CD14-positive monocyte (primary cell): Measurements from ENCODE around the gene ARHGAP30. TPM values are rescaled to one million over a fixed set of nuclear protein-coding genes. Genes with fewer than 3 reads are reported as not detected.
A peak's percentile ranks its signal among the peaks of the same experiment; 100 is the strongest.

Experiments
- DNase-seq, 3 donors: peaks; one replicate each; pipeline ENCODE4 v3.0.0-alpha.2; 2011 to 2022
- H2AFZ ChIP-seq: 2 replicates; pipeline ENCODE4 v1.6.0; 2012; ENCODE audit warnings: mild to moderate bottlenecking, low read depth, low read length, inconsistent platforms; ENCODE audit not compliant: insufficient read depth, poor library complexity, severe bottlenecking
- H3K27ac ChIP-seq, 2 donors: 1 replicate in 1 of 2; 2 replicates in 1 of 2; pipeline ENCODE4 v1.5.1; 2012 to 2013; ENCODE audit warnings: low read length in 2 of 2, control low read depth in 1 of 2, inconsistent platforms in 1 of 2, low read depth in 1 of 2, mild to moderate bottlenecking in 1 of 2
- H3K27me3 ChIP-seq, 2 donors: one replicate each; pipeline versions ENCODE4 v1.6.0 to v1.6.1; 2011 to 2013; ENCODE audit warnings: low read length in 2 of 2; ENCODE audit not compliant: control insufficient read depth in 2 of 2, insufficient read depth in 2 of 2
- H3K36me3 ChIP-seq, 2 donors: replicated peaks in 1 of 2; 1 replicate in 1 of 2; 2 replicates in 1 of 2; pipeline versions ENCODE4 v1.5.1 to v1.6.1; 2012 to 2013; ENCODE audit warnings: low read length in 2 of 2, control low read depth in 1 of 2, inconsistent platforms in 1 of 2, mild to moderate bottlenecking in 1 of 2; ENCODE audit not compliant: insufficient read depth in 2 of 2, control insufficient read depth in 1 of 2
- H3K4me1 ChIP-seq, 2 donors: 1 replicate in 1 of 2; 2 replicates in 1 of 2; pipeline versions ENCODE4 v1.5.1 to v1.6.1; 2012 to 2013; ENCODE audit warnings: low read length in 2 of 2, control low read depth in 1 of 2, inconsistent platforms in 1 of 2, mild to moderate bottlenecking in 1 of 2, moderate library complexity in 1 of 2; ENCODE audit not compliant: insufficient read depth in 2 of 2, control insufficient read depth in 1 of 2
- H3K4me2 ChIP-seq: replicated peaks from 2 replicates; pipeline ENCODE3; 2012; ENCODE audit warnings: low read length, moderate library complexity, mild to moderate bottlenecking; ENCODE audit not compliant: poor library complexity, severe bottlenecking; ENCODE audit errors: extremely low read depth
- H3K4me3 ChIP-seq, 3 experiments: fragments of 200-600 bp in 1 of 3; sonication (generic) in 1 of 3; replicated peaks in 1 of 3; 1 replicate in 2 of 3; 2 replicates in 1 of 3; pipeline ENCODE4 v1.5.1; 2011 to 2013; ENCODE audit warnings: low read length in 3 of 3, mild to moderate bottlenecking in 3 of 3, control low read depth in 2 of 3, low read depth in 2 of 3, inconsistent platforms in 1 of 3, moderate library complexity in 1 of 3
- H3K79me2 ChIP-seq: 2 replicates; pipeline ENCODE4 v1.6.0; 2012; ENCODE audit warnings: mild to moderate bottlenecking, control low read depth, inconsistent platforms, low read length, moderate library complexity; ENCODE audit not compliant: insufficient read depth
- H3K9ac ChIP-seq: 2 replicates; pipeline ENCODE4 v1.6.0; 2017; ENCODE audit warnings: low read length, mild to moderate bottlenecking; ENCODE audit not compliant: insufficient read depth, poor library complexity, severe bottlenecking
- H3K9me3 ChIP-seq, 2 donors: replicated peaks in 1 of 2; 1 replicate in 1 of 2; 2 replicates in 1 of 2; pipeline versions ENCODE4 v1.5.1 to v1.6.1; 2012 to 2013; ENCODE audit warnings: low read length in 2 of 2, control low read depth in 1 of 2; ENCODE audit not compliant: control insufficient read depth in 1 of 2, insufficient read depth in 1 of 2
- H4K20me1 ChIP-seq: 2 replicates; pipeline ENCODE4 v1.6.0; 2012; ENCODE audit warnings: mild to moderate bottlenecking, low read length, control low read depth, moderate library complexity; ENCODE audit not compliant: insufficient read depth
- H3K27ac Mint-ChIP-seq, 7 donors: one replicate each; pipeline ENCODE4 v1.8.0; 2020; ENCODE audit warnings: mild to moderate bottlenecking in 7 of 7, mixed read lengths in 7 of 7, moderate library complexity in 6 of 7, inconsistent platforms in 2 of 7
- H3K27me3 Mint-ChIP-seq, 3 donors: one replicate each; pipeline ENCODE4 v1.8.0; 2021 to 2022; ENCODE audit warnings: low read depth in 3 of 3, mild to moderate bottlenecking in 3 of 3, mixed read lengths in 3 of 3, moderate library complexity in 3 of 3, inconsistent platforms in 1 of 3
- H3K36me3 Mint-ChIP-seq, 2 donors: one replicate each; pipeline ENCODE4 v1.8.0; 2020; ENCODE audit warnings: mixed read lengths in 2 of 2, inconsistent platforms in 1 of 2, mild to moderate bottlenecking in 1 of 2
- H3K4me1 Mint-ChIP-seq: one replicate; pipeline ENCODE4 v1.8.0; 2020; ENCODE audit warnings: mild to moderate bottlenecking, mixed read lengths
- H3K4me3 Mint-ChIP-seq, 2 donors: one replicate each; pipeline ENCODE4 v1.8.0; 2020; ENCODE audit warnings: mild to moderate bottlenecking in 2 of 2, mixed read lengths in 2 of 2, moderate library complexity in 1 of 2
- H3K9me3 Mint-ChIP-seq, 7 donors: one replicate each; pipeline ENCODE4 v1.8.0; 2020 to 2022; ENCODE audit warnings: mixed read lengths in 7 of 7, mild to moderate bottlenecking in 6 of 7, moderate library complexity in 6 of 7, inconsistent platforms in 2 of 7
- WGBS: methylation state at CpG from one replicate; pipeline ENCODE4 v1.1.5; 2013; ENCODE audit warnings: missing lambda C conversion rate; ENCODE audit not compliant: insufficient coverage; 5-methylcytosine and 5-hydroxymethylcytosine counted together
- intact Hi-C, 2 donors: fragments of 100-400 bp; cut with micrococcal nuclease; formaldehyde crosslinking; loops; one replicate each; pipeline versions ENCODE4 v1.15.0 to v1.15.1; 2023
- polyA plus RNA-seq, 3 donors: library from polyadenylated mRNA; depleted of rRNA in 1 of 3; unstranded in 2 of 3; stranded (reverse) in 1 of 3; fragments of 300-500 nt in 2 of 3; fragments of >200 nt in 1 of 3; fragmentation: Illumina TruSeq in 2 of 3; gene quantifications; 1 replicate in 2 of 3; 2 replicates in 1 of 3; pipeline ENCODE4 v1.2.3, GENCODE V29; 2012 to 2021
- TF ChIP-seq, protein P1 (sequence below): fragments of 200-600 bp; IDR thresholded peaks from one replicate; pipeline ENCODE4 v1.8.0; 2022; ENCODE audit warnings: antibody characterized with exemption, mild to moderate bottlenecking

ARHGAP30 gene
- polyA plus RNA-seq, 3 donors, result 101 to 140 (median 129) TPM

DNA sequence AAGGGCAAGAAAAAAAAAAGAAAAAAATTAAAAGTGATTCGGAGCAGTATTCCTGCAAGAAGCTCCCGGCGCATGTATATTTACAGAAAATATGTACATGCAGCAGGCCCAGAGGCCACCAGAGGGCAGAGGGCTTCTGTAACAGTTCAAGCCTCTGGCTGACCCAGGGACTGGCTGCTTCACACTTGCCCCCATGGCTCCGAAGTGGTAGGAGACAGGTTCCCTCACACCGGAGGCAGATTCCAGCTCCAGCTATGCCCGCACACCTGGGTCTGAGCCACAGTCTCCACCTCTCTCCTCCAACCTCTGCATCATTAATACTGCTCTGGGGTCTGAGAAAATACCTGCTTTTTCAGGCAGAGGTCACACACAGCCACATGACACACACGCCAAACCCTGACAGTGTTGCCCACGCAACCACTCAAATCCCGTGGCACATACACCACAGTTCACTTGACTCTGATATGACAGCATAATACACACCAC, 2.2 kb upstream of the ARHGAP30 start:
- no peaks in the 10 kb centered on the region for H3K9me3 ChIP-seq
- peak; percentile 69 to 84 (median 79) for DNase-seq
- 33% methylated on average over 8 of the region's 9 CpGs for WGBS
- H3K4me1 Mint-ChIP-seq, result peaks cover 42% of the 10 kb centered on the region
- no peak overlapping the region for H3K4me3 ChIP-seq
- intact Hi-C loops, result loop anchor here (1.0 to 5.0 kb wide), 3 partner anchors 11 to 60 kb away; partner anchors contain the start of gene DEDD (in 1 of the 2)
- peaks cover 0 to 2% (median 0%) of the 10 kb centered on the region in 7 donors for H3K9me3 Mint-ChIP-seq
- peak overlapping the region; percentile 19 for H2AFZ ChIP-seq
- H3K27me3 Mint-ChIP-seq, result peaks cover 0 to 1% (median under 1%) of the 10 kb centered on the region in 3 donors
- TF ChIP-seq, protein P1, sequence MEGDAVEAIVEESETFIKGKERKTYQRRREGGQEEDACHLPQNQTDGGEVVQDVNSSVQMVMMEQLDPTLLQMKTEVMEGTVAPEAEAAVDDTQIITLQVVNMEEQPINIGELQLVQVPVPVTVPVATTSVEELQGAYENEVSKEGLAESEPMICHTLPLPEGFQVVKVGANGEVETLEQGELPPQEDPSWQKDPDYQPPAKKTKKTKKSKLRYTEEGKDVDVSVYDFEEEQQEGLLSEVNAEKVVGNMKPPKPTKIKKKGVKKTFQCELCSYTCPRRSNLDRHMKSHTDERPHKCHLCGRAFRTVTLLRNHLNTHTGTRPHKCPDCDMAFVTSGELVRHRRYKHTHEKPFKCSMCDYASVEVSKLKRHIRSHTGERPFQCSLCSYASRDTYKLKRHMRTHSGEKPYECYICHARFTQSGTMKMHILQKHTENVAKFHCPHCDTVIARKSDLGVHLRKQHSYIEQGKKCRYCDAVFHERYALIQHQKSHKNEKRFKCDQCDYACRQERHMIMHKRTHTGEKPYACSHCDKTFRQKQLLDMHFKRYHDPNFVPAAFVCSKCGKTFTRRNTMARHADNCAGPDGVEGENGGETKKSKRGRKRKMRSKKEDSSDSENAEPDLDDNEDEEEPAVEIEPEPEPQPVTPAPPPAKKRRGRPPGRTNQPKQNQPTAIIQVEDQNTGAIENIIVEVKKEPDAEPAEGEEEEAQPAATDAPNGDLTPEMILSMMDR, result peak; percentile 91
- H3K36me3 Mint-ChIP-seq, result peaks cover 1 to 12% of the 10 kb centered on the region in 2 donors
- no peak overlapping the region for H3K9ac ChIP-seq
- no peak overlapping the region for H3K4me3 Mint-ChIP-seq
- peak overlapping the region in 6 of 7 donors; percentile 43 to 82 (median 72) for H3K27ac Mint-ChIP-seq
- peaks cover 36% of the 10 kb centered on the region for H3K79me2 ChIP-seq
- no peak overlapping the region for H3K4me2 ChIP-seq
- H3K27me3 ChIP-seq, result no peaks in the 10 kb centered on the region
- peaks cover 35 to 38% of the 10 kb centered on the region in 2 donors for H3K4me1 ChIP-seq
- H3K27ac ChIP-seq, result no peak overlapping the region
- no peaks in the 10 kb centered on the region for H3K36me3 ChIP-seq
- H4K20me1 ChIP-seq, result peaks cover under 1% of the 10 kb centered on the region

DNA sequence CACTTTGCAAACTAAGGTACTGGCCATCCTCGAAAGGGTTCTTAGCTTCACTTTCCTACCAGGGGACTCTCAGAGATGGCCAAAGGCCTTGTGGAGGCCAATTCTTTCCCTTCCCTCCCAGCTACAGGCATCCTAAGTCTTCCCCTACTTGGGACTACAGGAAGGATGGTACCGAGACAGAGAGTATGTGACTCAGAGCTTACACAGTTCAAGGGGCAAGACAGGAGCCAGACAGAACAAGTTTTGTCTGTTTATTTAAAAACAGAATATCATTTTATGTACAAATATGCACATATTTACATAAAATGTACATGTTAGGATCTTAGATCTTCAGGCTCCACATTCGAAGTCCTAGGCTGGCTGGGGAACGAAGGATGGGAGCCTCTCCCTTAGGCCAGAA, 1.1 kb upstream of the ARHGAP30 start:
- WGBS, result no CpG with 5 or more reads among the region's 4 CpGs
- H3K4me1 Mint-ChIP-seq, result peaks cover 52% of the 10 kb centered on the region
- H3K27ac Mint-ChIP-seq, result peak overlapping the region; percentile 98 to 100 (median 99)
- no peaks in the 10 kb centered on the region for H3K27me3 ChIP-seq
- H3K27ac ChIP-seq, result peak overlapping the region; percentile 93 to 97
- peaks cover 6 to 22% of the 10 kb centered on the region in 2 donors for H3K36me3 Mint-ChIP-seq
- TF ChIP-seq, protein P1, result no peak
- H3K79me2 ChIP-seq, result peaks cover 47% of the 10 kb centered on the region
- H3K9me3 Mint-ChIP-seq, result peaks cover 0 to 2% (median 0%) of the 10 kb centered on the region in 7 donors
- no peak overlapping the region for H3K9ac ChIP-seq
- no peak overlapping the region for H3K4me3 ChIP-seq
- peaks cover 12% of the 10 kb centered on the region for H4K20me1 ChIP-seq
- intact Hi-C loops, result loop anchor here in 1 of 2 donors (2.0 to 5.0 kb wide), 2 partner anchors 26 to 62 kb away; partner anchors contain the start of gene DEDD
- no peak overlapping the region for H2AFZ ChIP-seq
- H3K4me3 Mint-ChIP-seq, result no peak overlapping the region
- H3K4me1 ChIP-seq, result peaks cover 46 to 50% of the 10 kb centered on the region in 2 donors
- DNase-seq, result peak in 2 of 3 donors; percentile 39 to 40
- H3K9me3 ChIP-seq, result no peaks in the 10 kb centered on the region
- H3K4me2 ChIP-seq, result no peak overlapping the region
- H3K36me3 ChIP-seq, result peaks cover 3 to 5% of the 10 kb centered on the region in 2 donors
- H3K27me3 Mint-ChIP-seq, result peaks cover 0 to 2% (median 1%) of the 10 kb centered on the region in 3 donors
